Measurements from ENCODE around the gene GRIK4. TPM values are rescaled to one million over a fixed set of nuclear protein-coding genes. Genes with fewer than 3 reads are reported as not detected.

GRIK4 gene
- total RNA-seq, 4 donors from 2014 or later = 0.09 TPM; not detected in 3

DNA sequence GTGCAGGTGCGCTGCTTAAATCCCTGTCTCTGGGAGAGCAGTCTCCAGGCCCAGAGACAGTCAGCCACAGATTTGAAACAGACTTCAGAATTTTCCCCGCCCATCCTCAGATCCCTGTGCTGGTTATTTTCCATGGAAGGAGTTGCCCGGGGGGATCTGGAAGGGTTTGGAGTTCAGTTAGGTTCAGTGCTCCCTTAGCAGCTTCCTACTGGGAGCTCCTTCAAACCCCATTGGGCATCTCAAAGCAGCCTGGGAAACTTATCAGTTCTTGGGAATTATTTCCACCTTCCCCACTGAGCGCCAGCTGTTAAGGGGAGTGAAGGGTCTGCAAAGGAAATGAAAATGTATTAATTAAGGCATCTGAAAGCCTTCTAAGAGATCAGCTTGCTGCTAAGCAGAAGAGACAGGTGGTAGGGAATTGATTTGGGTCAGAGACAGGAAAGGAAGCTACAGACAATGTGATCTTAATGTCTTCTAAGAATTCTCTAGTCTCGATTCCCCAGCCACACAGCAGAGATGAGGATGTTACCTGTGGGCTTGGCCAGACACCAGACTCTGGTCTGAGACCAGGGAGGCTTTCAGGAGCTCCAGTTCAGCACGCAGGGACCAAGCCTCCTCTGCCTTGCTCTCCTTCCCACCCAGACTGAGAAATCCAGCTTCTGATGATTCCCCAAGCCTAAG, 406.2 kb downstream of the GRIK4 start:
- DNase-seq (ENCODE audit: low spot score) = no peak
- ATAC-seq (ENCODE audit: low FRiP score) = no peak
- TF ChIP-seq, protein P1, sequence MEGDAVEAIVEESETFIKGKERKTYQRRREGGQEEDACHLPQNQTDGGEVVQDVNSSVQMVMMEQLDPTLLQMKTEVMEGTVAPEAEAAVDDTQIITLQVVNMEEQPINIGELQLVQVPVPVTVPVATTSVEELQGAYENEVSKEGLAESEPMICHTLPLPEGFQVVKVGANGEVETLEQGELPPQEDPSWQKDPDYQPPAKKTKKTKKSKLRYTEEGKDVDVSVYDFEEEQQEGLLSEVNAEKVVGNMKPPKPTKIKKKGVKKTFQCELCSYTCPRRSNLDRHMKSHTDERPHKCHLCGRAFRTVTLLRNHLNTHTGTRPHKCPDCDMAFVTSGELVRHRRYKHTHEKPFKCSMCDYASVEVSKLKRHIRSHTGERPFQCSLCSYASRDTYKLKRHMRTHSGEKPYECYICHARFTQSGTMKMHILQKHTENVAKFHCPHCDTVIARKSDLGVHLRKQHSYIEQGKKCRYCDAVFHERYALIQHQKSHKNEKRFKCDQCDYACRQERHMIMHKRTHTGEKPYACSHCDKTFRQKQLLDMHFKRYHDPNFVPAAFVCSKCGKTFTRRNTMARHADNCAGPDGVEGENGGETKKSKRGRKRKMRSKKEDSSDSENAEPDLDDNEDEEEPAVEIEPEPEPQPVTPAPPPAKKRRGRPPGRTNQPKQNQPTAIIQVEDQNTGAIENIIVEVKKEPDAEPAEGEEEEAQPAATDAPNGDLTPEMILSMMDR (IDR thresholded peaks at IDR 0.05) = no peak

- TF ChIP-seq, protein P1 (IDR thresholded peaks at IDR 0.05) = no peak
These were observed 406.7 kb downstream of the GRIK4 start for GRCh38 chr11:120918257-120918656.

GRCh38 chr11:120919045-120919444, 407.5 kb downstream of the GRIK4 start:
- TF ChIP-seq, protein P1 (IDR thresholded peaks at IDR 0.05) = no peak
- DNase-seq (ENCODE audit: low spot score) (no peak), ATAC-seq (ENCODE audit: low FRiP score) (no peak)

More at GRCh38 chr11:120918257-120918656, 406.7 kb downstream of the GRIK4 start:
- ATAC-seq (ENCODE audit: low FRiP score) (no peak), DNase-seq (ENCODE audit: low spot score) (no peak)

GRCh38 chr11:120919566-120919965, 408.0 kb downstream of the GRIK4 start:
- TF ChIP-seq, protein P1 (IDR thresholded peaks at IDR 0.05) = no peak
- ATAC-seq (ENCODE audit: low FRiP score) (no peak), DNase-seq (ENCODE audit: low spot score) (no peak)

DNA sequence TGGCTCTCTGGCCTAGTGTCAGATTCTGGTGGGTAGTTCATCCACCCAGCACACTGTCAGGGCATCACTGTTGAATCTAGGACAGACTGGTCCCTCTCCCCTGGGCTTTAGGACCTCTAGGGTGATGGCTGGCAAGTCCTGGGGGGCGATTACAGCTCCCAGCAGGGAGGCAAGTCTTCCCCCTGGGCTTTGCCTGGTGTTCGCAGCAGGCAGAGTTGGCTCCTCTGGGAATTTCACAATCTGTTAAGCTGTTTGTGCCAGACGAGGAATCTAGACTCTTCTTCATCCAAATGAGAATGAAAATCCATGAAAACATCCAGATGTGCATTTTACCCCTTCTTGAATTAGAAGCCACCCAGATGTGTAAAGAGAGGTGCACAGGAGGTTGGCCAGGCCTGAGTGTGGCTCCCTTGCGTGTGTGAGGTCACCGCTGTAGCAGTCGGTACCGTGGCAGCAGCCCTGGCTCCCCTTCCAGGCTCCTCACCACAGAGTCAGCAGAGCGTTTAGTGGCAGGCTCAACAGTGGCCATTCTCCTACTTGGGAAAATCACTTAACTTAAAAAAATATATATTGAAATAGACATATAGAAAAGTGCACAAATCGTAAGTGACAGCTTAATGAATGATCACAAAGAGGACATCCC, 412.4 kb downstream of the GRIK4 start:
- DNase-seq (ENCODE audit: low spot score) (no peak), ATAC-seq (ENCODE audit: low FRiP score) (no peak)
- TF ChIP-seq, protein P1 (IDR thresholded peaks at IDR 0.05) = no peak

DNA sequence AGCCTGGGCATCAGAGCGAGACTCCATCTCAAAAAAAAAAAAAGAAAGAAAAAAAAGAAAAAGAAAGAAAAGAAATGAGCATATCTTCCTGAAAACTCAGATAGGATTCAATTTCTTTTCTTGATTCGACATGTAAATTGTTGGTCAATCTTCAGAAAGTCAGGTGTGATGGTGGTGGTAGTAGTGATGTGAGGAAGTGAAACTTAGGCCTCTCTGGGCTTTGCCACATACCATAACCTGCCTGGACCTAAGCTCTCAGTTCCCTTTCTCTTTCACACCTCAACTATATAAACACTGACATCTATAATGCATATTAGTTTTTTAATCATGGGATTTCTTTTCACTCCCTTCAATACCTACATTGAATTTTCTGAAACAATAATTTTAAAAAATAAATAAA, 414.4 kb downstream of the GRIK4 start:
- no peak for DNase-seq (ENCODE audit: low spot score)
- TF ChIP-seq, protein P1 (IDR thresholded peaks at IDR 0.05) = no peak
- no peak for ATAC-seq (ENCODE audit: low FRiP score)

- DNase-seq (ENCODE audit: low spot score) = no peak
These were observed 417.1 kb downstream of the GRIK4 start for GRCh38 chr11:120928627-120929026.

More at GRCh38 chr11:120928627-120929026, 417.1 kb downstream of the GRIK4 start:
- TF ChIP-seq, protein P1 (IDR thresholded peaks at IDR 0.05) = no peak
- no peak for ATAC-seq (ENCODE audit: low FRiP score)

Data from omental fat pad (tissue), 4 donors.